HG03432 (cell line): ENCODE measurements around the gene ZNF726.
A peak's percentile ranks its signal among the peaks of the same experiment; 100 is the strongest.
"Not testable (repeated sequence)": the region's sequence is repeated elsewhere in the genome, so short reads cannot be mapped to it uniquely, and the experiment has no call there.

ENCODE experiments used
- ATAC-seq: cut with Tn5 transposase; IDR thresholded peaks from one replicate; pipeline ENCODE4 v1.9.1; 2021; ENCODE audit warnings: mild to moderate bottlenecking, moderate library complexity; ENCODE audit not compliant: unreplicated experiment

ZNF726 gene

GRCh38 chr19:23914402-23915286 is at the start of gene ZNF726:
Gene ZNF726 (plus strand): TSS chr19:23914886. CDS start chr19:23914995, 109 bp downstream.
- peak; percentile 97 for ATAC-seq

- ATAC-seq = no peak
Observed at GRCh38 chr19:23867895-23868294, 46.8 kb upstream of the ZNF726 start.

GRCh38 chr19:23868630-23869029 is 46.1 kb upstream of the ZNF726 start:
- ATAC-seq = no peak

- ATAC-seq = no peak
Observed at GRCh38 chr19:23872282-23872919, 42.3 kb upstream of the ZNF726 start.

GRCh38 chr19:23876261-23876660 is 38.4 kb upstream of the ZNF726 start:
- ATAC-seq = no peak

- ATAC-seq = not testable (repeated sequence)
Observed at GRCh38 chr19:23876756-23877155, 37.9 kb upstream of the ZNF726 start.

GRCh38 chr19:23882493-23882892 is 32.2 kb upstream of the ZNF726 start:
- ATAC-seq = no peak

- ATAC-seq = no peak
Observed at GRCh38 chr19:23884363-23884762, 30.3 kb upstream of the ZNF726 start.

- ATAC-seq = no peak
Observed at GRCh38 chr19:23887642-23888041, 27.0 kb upstream of the ZNF726 start.

- not testable (repeated sequence) for ATAC-seq
Observed at GRCh38 chr19:23896096-23896495, 18.6 kb upstream of the ZNF726 start.

- no peak for ATAC-seq
Observed at GRCh38 chr19:23896912-23897311, 17.8 kb upstream of the ZNF726 start.

- no peak for ATAC-seq
Observed at GRCh38 chr19:23901360-23901759, 13.3 kb upstream of the ZNF726 start.

- ATAC-seq = no peak
Observed at GRCh38 chr19:23904406-23904805, 10.3 kb upstream of the ZNF726 start.

- no peak for ATAC-seq
Observed at GRCh38 chr19:23905771-23906170, 8.9 kb upstream of the ZNF726 start.

- ATAC-seq = no peak
Observed at GRCh38 chr19:23906835-23907234, 7.9 kb upstream of the ZNF726 start.

- no peak for ATAC-seq
Observed at GRCh38 chr19:23908165-23908564, 6.5 kb upstream of the ZNF726 start.

- ATAC-seq = no peak
Observed at GRCh38 chr19:23909222-23909621, 5.5 kb upstream of the ZNF726 start.

GRCh38 chr19:23913931-23914330 is 755 bp upstream of the ZNF726 start:
- no peak for ATAC-seq

- no peak for ATAC-seq
Observed at GRCh38 chr19:23916991-23917390, 2.3 kb downstream of the ZNF726 start.

GRCh38 chr19:23917856-23918255 is 3.2 kb downstream of the ZNF726 start:
- ATAC-seq = no peak

- no peak for ATAC-seq
Observed at GRCh38 chr19:23925285-23925684, 10.6 kb downstream of the ZNF726 start.

- ATAC-seq = no peak
Observed at GRCh38 chr19:23932878-23933277, 18.2 kb downstream of the ZNF726 start.
